Caco-2 (cell line): ENCODE data around the gene CEP55. TPM values are rescaled to one million over a fixed set of nuclear protein-coding genes. Genes with fewer than 3 reads are reported as not detected.
A peak's percentile ranks its signal among the peaks of the same experiment; 100 is the strongest.

ENCODE experiments used
- BruUV-seq: library from RNA; stranded (reverse); fragments of 400-500 nt; replicated peaks from 2 replicates; lab custom pipeline; 2021; lab: Mats Ljungman, UMichigan
- CTCF ChIA-PET: fragments of 300-600 bp; sonication (Branson Sonifier 250); formaldehyde crosslinking; loops from one replicate; lab custom pipeline; 2022; ENCODE audit warnings: antibody characterized with exemption; lab: Charles Lee
- POLR2A ChIA-PET: fragments of 300-600 bp; sonication (Branson Sonifier 250); formaldehyde crosslinking; loops from one replicate; lab custom pipeline; 2022; ENCODE audit warnings: antibody characterized with exemption; lab: Charles Lee
- DNase-seq, 2 experiments: peaks; one replicate each; pipeline versions ENCODE4 v3.0.0 to v3.0.0-alpha.2; 2020 to 2022
- H3K27me3 ChIP-seq: replicated peaks from 2 replicates; pipeline ENCODE4 v1.6.0; 2011; ENCODE audit warnings: low read length; ENCODE audit not compliant: control insufficient read depth, insufficient read depth
- H3K36me3 ChIP-seq: 2 replicates; pipeline ENCODE4 v1.5.1; 2011; ENCODE audit warnings: low read length; ENCODE audit not compliant: control insufficient read depth, insufficient read depth
- H3K4me1 ChIP-seq: fragments of 250-450 bp; sonication (Bioruptor Pico); 2 replicates; pipeline ENCODE4 v1.5.1; 2020; ENCODE audit warnings: mild to moderate bottlenecking
- H3K4me3 ChIP-seq: 2 replicates; pipeline ENCODE4 v1.5.1; 2011; ENCODE audit warnings: low read depth, mild to moderate bottlenecking, control low read depth, low read length
- H3K9me3 ChIP-seq: fragments of 250-450 bp; sonication (Bioruptor Pico); 2 replicates; pipeline ENCODE4 v1.5.1; 2020; ENCODE audit warnings: mild to moderate bottlenecking, moderate library complexity
- H3K27ac Mint-ChIP-seq: one replicate; pipeline ENCODE4 v1.8.0; 2022; ENCODE audit warnings: mixed read lengths; ENCODE audit not compliant: unreplicated experiment
- H3K27me3 Mint-ChIP-seq: one replicate; pipeline ENCODE4 v1.8.0; 2022; ENCODE audit warnings: mixed read lengths; ENCODE audit not compliant: insufficient read depth, unreplicated experiment
- H3K36me3 Mint-ChIP-seq: one replicate; pipeline ENCODE4 v1.8.0; 2022; ENCODE audit warnings: mild to moderate bottlenecking, mixed read lengths; ENCODE audit not compliant: insufficient read depth, unreplicated experiment
- H3K4me1 Mint-ChIP-seq: one replicate; pipeline ENCODE4 v1.8.0; 2022; ENCODE audit warnings: low read depth, mixed read lengths; ENCODE audit not compliant: unreplicated experiment
- H3K4me3 Mint-ChIP-seq: one replicate; pipeline ENCODE4 v1.8.0; 2022; ENCODE audit warnings: mild to moderate bottlenecking, moderate library complexity, mixed read lengths; ENCODE audit not compliant: unreplicated experiment
- H3K9me3 Mint-ChIP-seq: one replicate; pipeline ENCODE4 v1.8.0; 2022; ENCODE audit warnings: mixed read lengths; ENCODE audit not compliant: unreplicated experiment
- intact Hi-C: fragments of 100-400 bp; cut with micrococcal nuclease; formaldehyde crosslinking; loops from one replicate; pipeline ENCODE4 v1.10.0; 2022; ENCODE audit not compliant: unreplicated experiment
- total RNA-seq: library from RNA; stranded (reverse); gene quantifications from 2 replicates; pipeline ENCODE4 v1.2.3, GENCODE V29; 2022
- TF ChIP-seq, protein P1 (sequence below), 2 experiments: fragments of 200-600 bp in 1 of 2; IDR thresholded peaks; 1 replicate in 1 of 2; 2 replicates in 1 of 2; pipeline versions ENCODE4 v1.5.1 to v1.8.0; 2011 to 2022; ENCODE audit warnings: antibody characterized with exemption in 1 of 2, control low read depth in 1 of 2, inconsistent platforms in 1 of 2, low read depth in 1 of 2, low read length in 1 of 2, mild to moderate bottlenecking in 1 of 2, moderate library complexity in 1 of 2; ENCODE audit not compliant: insufficient read depth in 1 of 2, severe bottlenecking in 1 of 2, unreplicated experiment in 1 of 2

The CEP55 gene
- total RNA-seq, 1 experiment from 2014 or later = 65.3 TPM

DNA sequence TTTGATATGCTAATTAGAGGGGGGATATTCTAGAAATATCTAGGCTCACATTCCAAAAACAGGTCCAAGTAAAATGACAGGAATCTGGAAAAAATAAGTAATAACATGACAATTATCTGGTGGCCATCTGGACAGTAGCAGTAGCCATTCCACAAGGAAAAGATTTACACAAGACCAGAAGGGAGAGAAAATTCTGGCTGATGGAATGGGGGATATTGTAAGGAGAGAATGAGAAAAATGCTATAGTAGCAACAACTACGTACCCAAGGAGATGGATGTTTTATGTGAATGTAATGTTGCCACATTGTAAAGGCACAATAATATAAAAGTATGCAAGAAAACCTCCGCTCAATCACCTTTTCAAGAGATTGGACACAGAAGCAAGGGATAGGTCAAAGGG is 19.7 kb upstream of the CEP55 start:
- intact Hi-C loops = loop anchor here (1.0 kb wide), 1 partner anchor 39 kb away; no protein-coding TSS in a partner anchor
- peak overlapping the region; percentile 82 for H3K27ac Mint-ChIP-seq
- H3K9me3 Mint-ChIP-seq = no peaks in the 10 kb centered on the region

DNA sequence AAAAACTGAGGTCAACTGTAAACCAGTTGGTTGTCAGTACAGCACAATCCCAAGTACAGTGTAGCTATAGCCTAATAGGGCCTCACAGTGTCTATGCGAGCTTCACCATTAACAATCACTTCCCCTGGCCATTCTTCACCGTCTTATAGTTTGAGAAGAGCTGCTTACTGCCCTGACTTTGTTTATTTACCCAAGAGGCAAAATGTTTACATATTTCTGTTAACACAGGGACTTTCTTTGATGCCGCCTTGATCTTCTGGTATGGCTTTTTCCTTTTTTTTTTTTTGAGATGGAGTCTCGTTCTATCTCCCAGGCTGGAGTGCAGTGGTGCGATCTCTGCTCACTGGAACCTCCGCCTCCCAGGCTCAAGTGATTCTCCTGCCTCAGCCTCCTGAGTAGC is 17.5 kb upstream of the CEP55 start:
- no peak for DNase-seq
- no peaks in the 10 kb centered on the region for H3K9me3 Mint-ChIP-seq
- peaks cover 68% of the 10 kb centered on the region for H3K36me3 Mint-ChIP-seq
- H3K36me3 ChIP-seq = no peaks in the 10 kb centered on the region; the same call in 1 of the 2 replicates
- H3K9me3 ChIP-seq = no peaks in the 10 kb centered on the region
- BruUV-seq = no TSS peak
- intact Hi-C loops = no loop called here
- peak overlapping the region; percentile 60 for H3K27ac Mint-ChIP-seq
- POLR2A ChIA-PET = interaction anchor here (0.7 kb wide), 1 partner anchor 20 kb away, joined by 4 read pairs; no protein-coding TSS in a partner anchor
- peak overlapping the region; percentile 92 for H3K4me3 Mint-ChIP-seq
- no peaks in the 10 kb centered on the region for H3K27me3 ChIP-seq
- peaks cover 47% of the 10 kb centered on the region for H3K4me1 ChIP-seq
- H3K4me1 Mint-ChIP-seq = peaks cover 39% of the 10 kb centered on the region
- TF ChIP-seq, protein P1, sequence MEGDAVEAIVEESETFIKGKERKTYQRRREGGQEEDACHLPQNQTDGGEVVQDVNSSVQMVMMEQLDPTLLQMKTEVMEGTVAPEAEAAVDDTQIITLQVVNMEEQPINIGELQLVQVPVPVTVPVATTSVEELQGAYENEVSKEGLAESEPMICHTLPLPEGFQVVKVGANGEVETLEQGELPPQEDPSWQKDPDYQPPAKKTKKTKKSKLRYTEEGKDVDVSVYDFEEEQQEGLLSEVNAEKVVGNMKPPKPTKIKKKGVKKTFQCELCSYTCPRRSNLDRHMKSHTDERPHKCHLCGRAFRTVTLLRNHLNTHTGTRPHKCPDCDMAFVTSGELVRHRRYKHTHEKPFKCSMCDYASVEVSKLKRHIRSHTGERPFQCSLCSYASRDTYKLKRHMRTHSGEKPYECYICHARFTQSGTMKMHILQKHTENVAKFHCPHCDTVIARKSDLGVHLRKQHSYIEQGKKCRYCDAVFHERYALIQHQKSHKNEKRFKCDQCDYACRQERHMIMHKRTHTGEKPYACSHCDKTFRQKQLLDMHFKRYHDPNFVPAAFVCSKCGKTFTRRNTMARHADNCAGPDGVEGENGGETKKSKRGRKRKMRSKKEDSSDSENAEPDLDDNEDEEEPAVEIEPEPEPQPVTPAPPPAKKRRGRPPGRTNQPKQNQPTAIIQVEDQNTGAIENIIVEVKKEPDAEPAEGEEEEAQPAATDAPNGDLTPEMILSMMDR (IDR thresholded peaks at IDR 0.05; ENCODE audit: insufficient read depth in 1 of 2, low read depth in 1 of 2, low read length in 1 of 2, severe bottlenecking in 1 of 2, unreplicated experiment in 1 of 2) = no peak
- CTCF ChIA-PET = interaction anchor here (0.6 to 0.9 kb wide), 2 partner anchors 19 to 125 kb away, joined by 3 to 4 read pairs; no protein-coding TSS in a partner anchor
- no peak overlapping the region for H3K4me3 ChIP-seq
- H3K27me3 Mint-ChIP-seq = no peaks in the 10 kb centered on the region

More for the DNA sequence above, 19.7 kb upstream of the CEP55 start:
- TF ChIP-seq, protein P1 (IDR thresholded peaks at IDR 0.05; ENCODE audit: insufficient read depth in 1 of 2, low read depth in 1 of 2, low read length in 1 of 2, severe bottlenecking in 1 of 2, unreplicated experiment in 1 of 2) = no peak
- H3K36me3 ChIP-seq = no peaks in the 10 kb centered on the region; the same call in 1 of the 2 replicates
- H3K4me3 Mint-ChIP-seq = peak overlapping the region; percentile 11
- peaks cover 68% of the 10 kb centered on the region for H3K4me1 ChIP-seq
- H3K36me3 Mint-ChIP-seq = peaks cover 70% of the 10 kb centered on the region
- POLR2A ChIA-PET = no interaction called here
- peaks cover 56% of the 10 kb centered on the region for H3K4me1 Mint-ChIP-seq
- H3K4me3 ChIP-seq = no peak overlapping the region
- DNase-seq = no peak
- H3K27me3 ChIP-seq = no peaks in the 10 kb centered on the region
- CTCF ChIA-PET = interaction anchor here (0.6 kb wide), 1 partner anchor 76 kb away, joined by 4 read pairs; no protein-coding TSS in a partner anchor
- no TSS peak for BruUV-seq
- H3K9me3 ChIP-seq = no peaks in the 10 kb centered on the region
- no peaks in the 10 kb centered on the region for H3K27me3 Mint-ChIP-seq

- CTCF ChIA-PET = interaction anchor here (0.7 to 4.3 kb wide), 25 partner anchors 10 to 469 kb away, joined by 3 to 112 read pairs (median 5); no protein-coding TSS in a partner anchor
- Histone ChIP-seq H3K27me3 (no peaks in the 10 kb centered on the region), H3K9me3 (no peaks in the 10 kb centered on the region), H3K4me3 (peak overlapping the region; percentile 56), H3K36me3 (no peaks in the 10 kb centered on the region), H3K4me1 (peaks cover 25% of the 10 kb centered on the region)
- BruUV-seq = TSS peak; percentile 64
- Mint-ChIP-seq H3K36me3 (peaks cover 53% of the 10 kb centered on the region), H3K4me1 (peaks cover 27% of the 10 kb centered on the region), H3K27ac (peak overlapping the region; percentile 94), H3K4me3 (peak overlapping the region; percentile 92), H3K27me3 (no peaks in the 10 kb centered on the region), H3K9me3 (no peaks in the 10 kb centered on the region)
- DNase-seq = no peak
- intact Hi-C loops = loop anchor here (1.0 kb wide), 5 partner anchors 22 to 105 kb away; no protein-coding TSS in a partner anchor
- POLR2A ChIA-PET = interaction anchor here (0.7 to 2.6 kb wide), 7 partner anchors 15 to 622 kb away, joined by 3 to 22 read pairs (median 4); no protein-coding TSS in a partner anchor
- TF ChIP-seq, protein P1 (IDR thresholded peaks at IDR 0.05; ENCODE audit: insufficient read depth in 1 of 2, low read depth in 1 of 2, low read length in 1 of 2, severe bottlenecking in 1 of 2, unreplicated experiment in 1 of 2) = no peak
Measured at GRCh38 chr10:93481637-93482144, 14.7 kb upstream of the CEP55 start.
